HG03045 (cell line): ENCODE measurements around the gene TACC2.
A peak's percentile ranks its signal among the peaks of the same experiment; 100 is the strongest.

Source experiments
- ATAC-seq: cut with Tn5 transposase; IDR thresholded peaks from one replicate; pipeline ENCODE4 v1.9.1; 2021; ENCODE audit warnings: mild to moderate bottlenecking, moderate library complexity; ENCODE audit not compliant: unreplicated experiment

The TACC2 gene

GRCh38 chr10:122286867-122287266 is 297.9 kb downstream of the TACC2 start:
- no peak for ATAC-seq

- ATAC-seq, result no peak
Observed at GRCh38 chr10:122287570-122287969, 298.6 kb downstream of the TACC2 start.

GRCh38 chr10:122288262-122288661 is 299.3 kb downstream of the TACC2 start:
- ATAC-seq, result no peak

- ATAC-seq, result no peak
Observed at GRCh38 chr10:122288917-122289316, 300.0 kb downstream of the TACC2 start.

GRCh38 chr10:122290334-122290733 is 301.4 kb downstream of the TACC2 start:
- ATAC-seq, result no peak

GRCh38 chr10:122290833-122291532 is 302.0 kb downstream of the TACC2 start:
- ATAC-seq, result no peak

- ATAC-seq, result no peak
Observed at GRCh38 chr10:122291739-122292138, 302.8 kb downstream of the TACC2 start.

GRCh38 chr10:122292376-122292775 is 303.4 kb downstream of the TACC2 start:
- no peak for ATAC-seq

GRCh38 chr10:122293156-122293960 is 304.4 kb downstream of the TACC2 start:
- no peak for ATAC-seq

GRCh38 chr10:122293961-122294380 is 305.0 kb downstream of the TACC2 start:
- no peak for ATAC-seq

- no peak for ATAC-seq
Observed at GRCh38 chr10:122294511-122295450, 305.8 kb downstream of the TACC2 start.

- no peak for ATAC-seq
Observed at GRCh38 chr10:122295451-122295809, 306.5 kb downstream of the TACC2 start.

- ATAC-seq, result no peak
Observed at GRCh38 chr10:122296363-122297120, 307.6 kb downstream of the TACC2 start.

- no peak for ATAC-seq
Observed at GRCh38 chr10:122297583-122297982, 308.6 kb downstream of the TACC2 start.

GRCh38 chr10:122298206-122298597 is 309.2 kb downstream of the TACC2 start:
- ATAC-seq, result no peak

- peak; percentile 68 for ATAC-seq
Observed at GRCh38 chr10:122298598-122299301, 309.8 kb downstream of the TACC2 start.

GRCh38 chr10:122299423-122300075 is 310.6 kb downstream of the TACC2 start:
- no peak for ATAC-seq

- no peak for ATAC-seq
Observed at GRCh38 chr10:122301055-122301810, 312.3 kb downstream of the TACC2 start.

GRCh38 chr10:122301811-122302115 is 312.8 kb downstream of the TACC2 start:
- ATAC-seq, result no peak
